Ishikawa (cell line): ENCODE data around the gene NXPH2.

Experiments used
- EP300 ChIP-seq: IDR thresholded peaks from 2 replicates; pipeline ENCODE4 v1.6.1; 2012; ENCODE audit warnings: borderline replicate concordance
- FOXM1 ChIP-seq: IDR thresholded peaks from 2 replicates; pipeline ENCODE4 v1.6.1; 2012; ENCODE audit warnings: low read depth, borderline replicate concordance
- RAD21 ChIP-seq: IDR thresholded peaks from 2 replicates; pipeline ENCODE4 v1.6.1; 2012; ENCODE audit warnings: low read depth
- TAF1 ChIP-seq: IDR thresholded peaks from 2 replicates; pipeline ENCODE4 v1.6.1; 2012; ENCODE audit warnings: low read depth, mild to moderate bottlenecking
- TEAD4 ChIP-seq: IDR thresholded peaks from 2 replicates; pipeline ENCODE4 v1.6.1; 2012
- YY1 ChIP-seq: IDR thresholded peaks from 2 replicates; pipeline ENCODE4 v1.6.1; 2012; ENCODE audit warnings: low read depth
- TF ChIP-seq, protein P1 (sequence below): IDR thresholded peaks from 2 replicates; pipeline ENCODE4 v1.6.1; 2012
- TF ChIP-seq, protein P2 (sequence below): IDR thresholded peaks from 2 replicates; pipeline ENCODE4 v1.6.1; 2012
- TF ChIP-seq, protein P3 (sequence below): IDR thresholded peaks from 2 replicates; pipeline ENCODE4 v1.6.1; 2012; ENCODE audit warnings: low read depth, mild to moderate bottlenecking

DNA sequence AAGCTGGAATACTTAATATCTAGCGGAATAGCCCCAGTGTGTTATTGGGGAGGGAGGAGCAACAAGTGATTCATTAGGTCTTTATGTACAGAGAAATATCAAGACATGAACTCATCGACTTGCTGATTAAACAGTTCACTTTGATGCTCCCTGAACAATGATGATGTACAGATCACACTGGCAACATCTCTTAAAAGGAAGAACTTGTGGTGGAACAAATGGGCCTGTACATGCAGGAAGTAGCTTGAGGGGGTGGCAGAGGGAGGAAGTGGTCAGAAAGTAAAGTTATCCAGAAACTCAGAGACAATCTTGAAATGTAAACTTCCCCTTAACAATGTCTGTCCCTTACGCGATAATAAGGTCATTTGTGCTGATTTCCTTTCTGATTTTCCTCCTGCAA is 90.5 kb downstream of the NXPH2 start:
- TF ChIP-seq, protein P1, sequence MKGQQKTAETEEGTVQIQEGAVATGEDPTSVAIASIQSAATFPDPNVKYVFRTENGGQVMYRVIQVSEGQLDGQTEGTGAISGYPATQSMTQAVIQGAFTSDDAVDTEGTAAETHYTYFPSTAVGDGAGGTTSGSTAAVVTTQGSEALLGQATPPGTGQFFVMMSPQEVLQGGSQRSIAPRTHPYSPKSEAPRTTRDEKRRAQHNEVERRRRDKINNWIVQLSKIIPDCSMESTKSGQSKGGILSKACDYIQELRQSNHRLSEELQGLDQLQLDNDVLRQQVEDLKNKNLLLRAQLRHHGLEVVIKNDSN, result no peak
- TF ChIP-seq, protein P2, sequence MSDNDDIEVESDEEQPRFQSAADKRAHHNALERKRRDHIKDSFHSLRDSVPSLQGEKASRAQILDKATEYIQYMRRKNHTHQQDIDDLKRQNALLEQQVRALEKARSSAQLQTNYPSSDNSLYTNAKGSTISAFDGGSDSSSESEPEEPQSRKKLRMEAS, result no peak
- TF ChIP-seq YY1, result no peak
- TF ChIP-seq FOXM1, result no peak
- no peak for TF ChIP-seq EP300
- TF ChIP-seq, protein P3, sequence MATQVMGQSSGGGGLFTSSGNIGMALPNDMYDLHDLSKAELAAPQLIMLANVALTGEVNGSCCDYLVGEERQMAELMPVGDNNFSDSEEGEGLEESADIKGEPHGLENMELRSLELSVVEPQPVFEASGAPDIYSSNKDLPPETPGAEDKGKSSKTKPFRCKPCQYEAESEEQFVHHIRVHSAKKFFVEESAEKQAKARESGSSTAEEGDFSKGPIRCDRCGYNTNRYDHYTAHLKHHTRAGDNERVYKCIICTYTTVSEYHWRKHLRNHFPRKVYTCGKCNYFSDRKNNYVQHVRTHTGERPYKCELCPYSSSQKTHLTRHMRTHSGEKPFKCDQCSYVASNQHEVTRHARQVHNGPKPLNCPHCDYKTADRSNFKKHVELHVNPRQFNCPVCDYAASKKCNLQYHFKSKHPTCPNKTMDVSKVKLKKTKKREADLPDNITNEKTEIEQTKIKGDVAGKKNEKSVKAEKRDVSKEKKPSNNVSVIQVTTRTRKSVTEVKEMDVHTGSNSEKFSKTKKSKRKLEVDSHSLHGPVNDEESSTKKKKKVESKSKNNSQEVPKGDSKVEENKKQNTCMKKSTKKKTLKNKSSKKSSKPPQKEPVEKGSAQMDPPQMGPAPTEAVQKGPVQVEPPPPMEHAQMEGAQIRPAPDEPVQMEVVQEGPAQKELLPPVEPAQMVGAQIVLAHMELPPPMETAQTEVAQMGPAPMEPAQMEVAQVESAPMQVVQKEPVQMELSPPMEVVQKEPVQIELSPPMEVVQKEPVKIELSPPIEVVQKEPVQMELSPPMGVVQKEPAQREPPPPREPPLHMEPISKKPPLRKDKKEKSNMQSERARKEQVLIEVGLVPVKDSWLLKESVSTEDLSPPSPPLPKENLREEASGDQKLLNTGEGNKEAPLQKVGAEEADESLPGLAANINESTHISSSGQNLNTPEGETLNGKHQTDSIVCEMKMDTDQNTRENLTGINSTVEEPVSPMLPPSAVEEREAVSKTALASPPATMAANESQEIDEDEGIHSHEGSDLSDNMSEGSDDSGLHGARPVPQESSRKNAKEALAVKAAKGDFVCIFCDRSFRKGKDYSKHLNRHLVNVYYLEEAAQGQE, result no peak
- TF ChIP-seq TEAD4, result no peak
- TF ChIP-seq RAD21, result no peak
- TF ChIP-seq TAF1, result no peak
